T-helper 1 cell treated with Interleukin-12 subunit alpha and Interleukin-12 subunit beta and Interleukin-4 antibody, amounts not matched to agents 30 μg/mL and 1 μg/mL, for 36 hours (primary cell): ENCODE results near the gene ARHGAP25.
A peak's percentile ranks its signal among the peaks of the same experiment; 100 is the strongest.

Experiments
- H3K27ac Mint-ChIP-seq: one replicate; pipeline ENCODE4 v1.8.0; 2021; ENCODE audit warnings: mild to moderate bottlenecking, mixed read lengths
- H3K27me3 Mint-ChIP-seq: one replicate; pipeline ENCODE4 v1.8.0; 2021; ENCODE audit warnings: low read depth, mixed read lengths
- H3K36me3 Mint-ChIP-seq: one replicate; pipeline ENCODE4 v1.8.0; 2021; ENCODE audit warnings: low read depth, mixed read lengths
- H3K4me1 Mint-ChIP-seq: one replicate; pipeline ENCODE4 v1.8.0; 2021; ENCODE audit warnings: low read depth, mixed read lengths
- H3K4me3 Mint-ChIP-seq: one replicate; pipeline ENCODE4 v1.8.0; 2021; ENCODE audit warnings: mild to moderate bottlenecking, moderate library complexity, mixed read lengths
- H3K9me3 Mint-ChIP-seq: one replicate; pipeline ENCODE4 v1.8.0; 2021; ENCODE audit warnings: mixed read lengths

The ARHGAP25 gene

GRCh38 chr2:68734688-68735525 is at the start of gene ARHGAP25:
Gene ARHGAP25 (plus strand): TSS chr2:68734811. CDS start chr2:68735200, 389 bp downstream.
- no peak within 1 kb of the TSS for H3K27ac Mint-ChIP-seq
- H3K4me1 Mint-ChIP-seq, result peaks cover 37% of the 10 kb centered on the region
- H3K9me3 Mint-ChIP-seq, result no peaks in the 10 kb centered on the region
- H3K4me3 Mint-ChIP-seq, result no peak within 1 kb of the TSS
- H3K36me3 Mint-ChIP-seq, result peaks cover 20% of the 10 kb centered on the region
- H3K27me3 Mint-ChIP-seq, result no peaks in the 10 kb centered on the region

GRCh38 chr2:68686178-68686577 is 48.4 kb upstream of the ARHGAP25 start:
- Mint-ChIP-seq H3K36me3 (no peaks in the 10 kb centered on the region), H3K4me1 (peaks cover 13% of the 10 kb centered on the region), H3K9me3 (no peaks in the 10 kb centered on the region), H3K27ac (no peak overlapping the region), H3K27me3 (peaks cover 13% of the 10 kb centered on the region), H3K4me3 (no peak overlapping the region)

GRCh38 chr2:68687018-68687417 is 47.6 kb upstream of the ARHGAP25 start:
- Mint-ChIP-seq H3K27ac (no peak overlapping the region), H3K4me3 (no peak overlapping the region), H3K27me3 (peaks cover 11% of the 10 kb centered on the region), H3K36me3 (no peaks in the 10 kb centered on the region), H3K4me1 (peaks cover 13% of the 10 kb centered on the region), H3K9me3 (no peaks in the 10 kb centered on the region)

- Mint-ChIP-seq H3K27ac (peak overlapping the region; percentile 16), H3K4me1 (peaks cover 13% of the 10 kb centered on the region), H3K4me3 (peak overlapping the region; percentile 4), H3K9me3 (no peaks in the 10 kb centered on the region), H3K36me3 (no peaks in the 10 kb centered on the region), H3K27me3 (peaks cover 16% of the 10 kb centered on the region)
These were observed 44.8 kb upstream of the ARHGAP25 start for GRCh38 chr2:68689553-68690537.

GRCh38 chr2:68690851-68691250 is 43.8 kb upstream of the ARHGAP25 start:
- Mint-ChIP-seq H3K9me3 (no peaks in the 10 kb centered on the region), H3K4me1 (peaks cover 13% of the 10 kb centered on the region), H3K36me3 (no peaks in the 10 kb centered on the region), H3K27ac (no peak overlapping the region), H3K4me3 (no peak overlapping the region), H3K27me3 (peaks cover 19% of the 10 kb centered on the region)

- H3K4me1 Mint-ChIP-seq, result peaks cover 13% of the 10 kb centered on the region
- H3K27me3 Mint-ChIP-seq, result peaks cover 19% of the 10 kb centered on the region
- no peak overlapping the region for H3K27ac Mint-ChIP-seq
- H3K9me3 Mint-ChIP-seq, result peaks cover 4% of the 10 kb centered on the region
- H3K4me3 Mint-ChIP-seq, result no peak overlapping the region
- H3K36me3 Mint-ChIP-seq, result no peaks in the 10 kb centered on the region
These were observed 42.1 kb upstream of the ARHGAP25 start for GRCh38 chr2:68692511-68692910.

- no peak overlapping the region for H3K4me3 Mint-ChIP-seq
- peaks cover 4% of the 10 kb centered on the region for H3K9me3 Mint-ChIP-seq
- no peak overlapping the region for H3K27ac Mint-ChIP-seq
- H3K36me3 Mint-ChIP-seq, result no peaks in the 10 kb centered on the region
- peaks cover 18% of the 10 kb centered on the region for H3K4me1 Mint-ChIP-seq
- H3K27me3 Mint-ChIP-seq, result peaks cover 14% of the 10 kb centered on the region
These were observed 40.7 kb upstream of the ARHGAP25 start for GRCh38 chr2:68693951-68694350.

GRCh38 chr2:68695971-68696370 is 38.6 kb upstream of the ARHGAP25 start:
- peaks cover 5% of the 10 kb centered on the region for H3K4me1 Mint-ChIP-seq
- peaks cover 14% of the 10 kb centered on the region for H3K27me3 Mint-ChIP-seq
- H3K4me3 Mint-ChIP-seq, result no peak overlapping the region
- H3K9me3 Mint-ChIP-seq, result peaks cover 12% of the 10 kb centered on the region
- H3K36me3 Mint-ChIP-seq, result no peaks in the 10 kb centered on the region
- no peak overlapping the region for H3K27ac Mint-ChIP-seq

- H3K27me3 Mint-ChIP-seq, result peaks cover 13% of the 10 kb centered on the region
- no peak overlapping the region for H3K4me3 Mint-ChIP-seq
- H3K27ac Mint-ChIP-seq, result no peak overlapping the region
- H3K36me3 Mint-ChIP-seq, result no peaks in the 10 kb centered on the region
- H3K9me3 Mint-ChIP-seq, result peaks cover 12% of the 10 kb centered on the region
- H3K4me1 Mint-ChIP-seq, result peaks cover 5% of the 10 kb centered on the region
These were observed 38.1 kb upstream of the ARHGAP25 start for GRCh38 chr2:68696554-68696953.

- Mint-ChIP-seq H3K9me3 (peaks cover 12% of the 10 kb centered on the region), H3K27ac (no peak overlapping the region), H3K4me1 (peaks cover 11% of the 10 kb centered on the region), H3K36me3 (no peaks in the 10 kb centered on the region), H3K4me3 (no peak overlapping the region), H3K27me3 (peaks cover 8% of the 10 kb centered on the region)
These were observed 35.8 kb upstream of the ARHGAP25 start for GRCh38 chr2:68698567-68699377.

- H3K36me3 Mint-ChIP-seq, result no peaks in the 10 kb centered on the region
- peaks cover 11% of the 10 kb centered on the region for H3K4me1 Mint-ChIP-seq
- H3K4me3 Mint-ChIP-seq, result no peak overlapping the region
- peaks cover 8% of the 10 kb centered on the region for H3K27me3 Mint-ChIP-seq
- peaks cover 12% of the 10 kb centered on the region for H3K9me3 Mint-ChIP-seq
- H3K27ac Mint-ChIP-seq, result no peak overlapping the region
These were observed 34.1 kb upstream of the ARHGAP25 start for GRCh38 chr2:68700560-68700959.

GRCh38 chr2:68706637-68707036 is 28.0 kb upstream of the ARHGAP25 start:
- Mint-ChIP-seq H3K27ac (no peak overlapping the region), H3K4me3 (no peak overlapping the region), H3K4me1 (peaks cover 27% of the 10 kb centered on the region), H3K27me3 (peaks cover 14% of the 10 kb centered on the region), H3K9me3 (no peaks in the 10 kb centered on the region), H3K36me3 (no peaks in the 10 kb centered on the region)

- Mint-ChIP-seq H3K9me3 (no peaks in the 10 kb centered on the region), H3K36me3 (peaks cover 4% of the 10 kb centered on the region), H3K4me3 (no peak overlapping the region), H3K27me3 (peaks cover 9% of the 10 kb centered on the region), H3K4me1 (peaks cover 29% of the 10 kb centered on the region), H3K27ac (no peak overlapping the region)
These were observed 26.0 kb upstream of the ARHGAP25 start for GRCh38 chr2:68708629-68709028.

GRCh38 chr2:68709421-68709911 is 25.1 kb upstream of the ARHGAP25 start:
- no peak overlapping the region for H3K4me3 Mint-ChIP-seq
- H3K9me3 Mint-ChIP-seq, result no peaks in the 10 kb centered on the region
- no peak overlapping the region for H3K27ac Mint-ChIP-seq
- H3K27me3 Mint-ChIP-seq, result peaks cover 9% of the 10 kb centered on the region
- peaks cover 7% of the 10 kb centered on the region for H3K36me3 Mint-ChIP-seq
- peaks cover 36% of the 10 kb centered on the region for H3K4me1 Mint-ChIP-seq
